GM19438 (cell line): ENCODE measurements around the gene TMEM97.
"Not testable (repeated sequence)": the region's sequence is repeated elsewhere in the genome, so short reads cannot be mapped to it uniquely, and the experiment has no call there.

Source experiments
- ATAC-seq: cut with Tn5 transposase; IDR thresholded peaks from one replicate; pipeline ENCODE4 v1.9.1; 2021; ENCODE audit warnings: low read depth; ENCODE audit not compliant: unreplicated experiment

TMEM97 gene

GRCh38 chr17:28335959-28336871, 17.2 kb downstream of the TMEM97 start:
- no peak for ATAC-seq

- no peak for ATAC-seq
Measured at GRCh38 chr17:28338056-28338768, 19.2 kb downstream of the TMEM97 start.

- ATAC-seq: not testable (repeated sequence)
Measured at GRCh38 chr17:28338769-28339212, 19.8 kb downstream of the TMEM97 start.

- no peak for ATAC-seq
Measured at GRCh38 chr17:28339431-28339830, 20.4 kb downstream of the TMEM97 start.

- no peak for ATAC-seq
Measured at GRCh38 chr17:28340374-28340773, 21.4 kb downstream of the TMEM97 start.

GRCh38 chr17:28341516-28341915, 22.5 kb downstream of the TMEM97 start:
- no peak for ATAC-seq

- ATAC-seq: no peak
Measured at GRCh38 chr17:28342313-28342712, 23.3 kb downstream of the TMEM97 start.

- no peak for ATAC-seq
Measured at GRCh38 chr17:28343491-28343932, 24.5 kb downstream of the TMEM97 start.

GRCh38 chr17:28344011-28344410, 25.0 kb downstream of the TMEM97 start:
- ATAC-seq: no peak

- no peak for ATAC-seq
Measured at GRCh38 chr17:28344435-28344901, 25.5 kb downstream of the TMEM97 start.

GRCh38 chr17:28345419-28346198, 26.6 kb downstream of the TMEM97 start:
- ATAC-seq: no peak

GRCh38 chr17:28346199-28346580, 27.2 kb downstream of the TMEM97 start:
- ATAC-seq: no peak

- ATAC-seq: no peak
Measured at GRCh38 chr17:28346746-28347246, 27.8 kb downstream of the TMEM97 start.

GRCh38 chr17:28347261-28347891, 28.4 kb downstream of the TMEM97 start:
- no peak for ATAC-seq

GRCh38 chr17:28348979-28349378, 30.0 kb downstream of the TMEM97 start:
- no peak for ATAC-seq

GRCh38 chr17:28350271-28350670, 31.3 kb downstream of the TMEM97 start:
- no peak for ATAC-seq

- ATAC-seq: peak; percentile 98
Measured at GRCh38 chr17:28357061-28357900, 38.3 kb downstream of the TMEM97 start, which contains the start of gene POLDIP2. Gene POLDIP2, minus strand, starts transcription at chr17:28357527. Its CDS starts 79 bp downstream, at chr17:28357448.

GRCh38 chr17:28357901-28358197, 38.8 kb downstream of the TMEM97 start:
- no peak for ATAC-seq

GRCh38 chr17:28363186-28363585, 44.2 kb downstream of the TMEM97 start:
- ATAC-seq: no peak
